K562 (cell line): ENCODE data around the gene SLC4A5. TPM values are rescaled to one million over a fixed set of nuclear protein-coding genes. Genes with fewer than 3 reads are reported as not detected.

Experiments used
- ATAC-seq: fragments of 200-7000 bp; cut with Tn5 transposase; 3 replicates; pipeline ENCODE4 v1.9.1; 2020; ENCODE audit warnings: moderate library complexity
- BruUV-seq: library from RNA; stranded (reverse); fragments of 400-500 nt; replicated peaks from 2 replicates; lab custom pipeline; 2021; lab: Mats Ljungman, UMichigan
- CTCF ChIA-PET: fragments of 300-600 bp; formaldehyde crosslinking; extraction: SDS; loops from one replicate; lab custom pipeline; 2021; ENCODE audit warnings: low intra/inter-chr PET ratio; lab: Yijun Ruan, JAX
- POLR2A ChIA-PET: fragments of 300-600, 350-650 bp; sonication (Branson Sonifier 250); formaldehyde crosslinking; extraction: SDS; loops from one replicate; lab custom pipeline; 2021; ENCODE audit warnings: antibody characterized with exemption, inconsistent platforms; lab: Yijun Ruan, JAX
- DNase-seq, 4 experiments: peaks; one replicate each; pipeline versions ENCODE4 v3.0.0 to v3.0.0-alpha.2; 2011 to 2018; ENCODE audit warnings: low spot score in 3 of 4, mixed read lengths in 3 of 4; ENCODE audit errors: extremely low read depth in 1 of 4
- FAIRE-seq: peaks from 2 replicates; lab custom pipeline; 2011; peaks lifted over from hg19 to GRCh38; lab: Jason Lieb, UNC
- H2AFZ ChIP-seq: 2 replicates; pipeline ENCODE4 v1.6.0; 2011; ENCODE audit warnings: low read depth, low read length, control low read depth, inconsistent platforms
- H3K27ac ChIP-seq: fragments of 200-600 bp; 3 replicates; pipeline ENCODE4 v1.8.0; 2011; ENCODE audit warnings: low read depth, mild to moderate bottlenecking, control low read depth, inconsistent platforms, low read length, moderate library complexity, mixed read lengths; ENCODE audit errors: extremely low read depth
- H3K27me3 ChIP-seq, 2 experiments: fragments of 300-600 bp in 1 of 2; 2 replicates in 1 of 2; 3 replicates in 1 of 2; pipeline versions ENCODE4 v1.6.0 to v1.8.0; 2011; ENCODE audit warnings: inconsistent platforms in 2 of 2, low read length in 2 of 2, mild to moderate bottlenecking in 1 of 2, mixed read lengths in 1 of 2, moderate library complexity in 1 of 2; ENCODE audit not compliant: control insufficient read depth in 2 of 2, insufficient read depth in 2 of 2
- H3K36me3 ChIP-seq: fragments of 300-600 bp; 3 replicates; pipeline ENCODE4 v1.8.0; 2011; ENCODE audit warnings: mild to moderate bottlenecking, low read length, inconsistent platforms; ENCODE audit not compliant: control insufficient read depth, insufficient read depth
- H3K4me1 ChIP-seq, 2 experiments: fragments of 200-600 bp in 1 of 2; replicated peaks in 1 of 2; 2 replicates in 1 of 2; 3 replicates in 1 of 2; pipeline versions ENCODE4 v1.5.1 to v1.8.0; 2011; ENCODE audit warnings: inconsistent platforms in 2 of 2, low read length in 2 of 2, mild to moderate bottlenecking in 1 of 2, mixed read lengths in 1 of 2, moderate library complexity in 1 of 2; ENCODE audit not compliant: control insufficient read depth in 2 of 2, insufficient read depth in 2 of 2
- H3K4me2 ChIP-seq: 2 replicates; pipeline ENCODE4 v1.6.1; 2011; ENCODE audit warnings: low read length, control low read depth, inconsistent platforms, mixed read lengths; ENCODE audit not compliant: insufficient read depth
- H3K4me3 ChIP-seq: fragments of 200-600 bp; sonication (generic), shearing (Covaris generic); 2 replicates; pipeline ENCODE4 v1.5.1; 2016; ENCODE audit warnings: control low read depth, inconsistent platforms
- H3K79me2 ChIP-seq: fragments of 200-600 bp; 3 replicates; pipeline ENCODE4 v1.8.0; 2011; ENCODE audit warnings: low read length, inconsistent platforms; ENCODE audit not compliant: control insufficient read depth, insufficient read depth
- H3K9ac ChIP-seq, 2 experiments: 2 replicates each; pipeline versions ENCODE4 v1.6.0 to v1.6.1; 2011; ENCODE audit warnings: low read depth in 2 of 2, low read length in 2 of 2, control low read depth in 1 of 2, inconsistent platforms in 1 of 2, mild to moderate bottlenecking in 1 of 2, mixed read lengths in 1 of 2; ENCODE audit not compliant: insufficient read depth in 1 of 2
- H3K9me1 ChIP-seq: one replicate; pipeline ENCODE4 v1.6.0; 2011; ENCODE audit warnings: inconsistent platforms, mild to moderate bottlenecking, low read length, moderate library complexity; ENCODE audit not compliant: control insufficient read depth, insufficient read depth
- H3K9me3 ChIP-seq: replicated peaks from 2 replicates; pipeline ENCODE4 v1.5.1; 2011; ENCODE audit warnings: low read depth, low read length, inconsistent platforms; ENCODE audit not compliant: control insufficient read depth, insufficient read depth
- H4K20me1 ChIP-seq: replicated peaks from 2 replicates; pipeline ENCODE4 v1.6.1; 2011; ENCODE audit warnings: low read length, inconsistent platforms, mixed read lengths; ENCODE audit not compliant: control insufficient read depth, insufficient read depth
- C11orf30 ChIP-seq: fragments of 450-650 bp; IDR thresholded peaks from 2 replicates; pipeline ENCODE4 v1.6.1; 2016; ENCODE audit warnings: low read depth, mild to moderate bottlenecking
- CBX1 ChIP-seq: sonication (generic); IDR thresholded peaks from 2 replicates; pipeline ENCODE4 v1.6.1; 2016; ENCODE audit warnings: antibody characterized with exemption, low read depth, mild to moderate bottlenecking
- CEBPZ ChIP-seq: fragments of 150-350 bp; IDR thresholded peaks from 2 replicates; pipeline ENCODE4 v1.6.1; 2014; ENCODE audit warnings: low read depth, mild to moderate bottlenecking, low read length, borderline replicate concordance
- HMG20B ChIP-seq: fragments of 250-450 bp; sonication (Bioruptor Pico); IDR thresholded peaks from 2 replicates; pipeline ENCODE4 v1.5.0; 2021; ENCODE audit warnings: mild to moderate bottlenecking
- HMGN3 ChIP-seq: IDR thresholded peaks from 2 replicates; pipeline ENCODE4 v1.6.1; 2011; ENCODE audit warnings: borderline replicate concordance, low read depth, mild to moderate bottlenecking, mixed read lengths, low read length; ENCODE audit not compliant: insufficient read length; ENCODE audit errors: extremely low read depth
- JUND ChIP-seq, 2 experiments: IDR thresholded peaks; 2 replicates in 1 of 2; 3 replicates in 1 of 2; pipeline ENCODE4 v1.6.1; 2011; ENCODE audit warnings: borderline replicate concordance in 2 of 2, low read depth in 2 of 2, low read length in 2 of 2, improper control_type of control experiment in 1 of 2, missing biosample characterization in 1 of 2, missing genetic modification characterization in 1 of 2, missing genetic modification reagents in 1 of 2
- RAD51 ChIP-seq: fragments of 450-650 bp; IDR thresholded peaks from 2 replicates; pipeline ENCODE4 v1.7.1; 2016; ENCODE audit warnings: low read depth, mild to moderate bottlenecking, borderline replicate concordance
- SRSF7 ChIP-seq: fragments of 200-400 bp; formaldehyde crosslinking; optimal IDR thresholded peaks from 2 replicates; pipeline ENCODE3; 2017; ENCODE audit warnings: mild to moderate bottlenecking, low read depth, low read length
- SUPT5H ChIP-seq: fragments of 450-650 bp; IDR thresholded peaks from 2 replicates; pipeline ENCODE4 v1.6.1; 2016
- U2AF2 ChIP-seq: fragments of 200-400 bp; formaldehyde crosslinking; optimal IDR thresholded peaks from 2 replicates; pipeline ENCODE3; 2017; ENCODE audit warnings: low read depth, mild to moderate bottlenecking, low read length
- ZEB2 ChIP-seq: fragments of 450-650 bp; IDR thresholded peaks from 2 replicates; pipeline ENCODE4 v1.6.1; 2016
- ZNF224 ChIP-seq: sonication (generic); formaldehyde crosslinking; IDR thresholded peaks from 2 replicates; pipeline ENCODE4 v1.8.0; 2022; ENCODE audit warnings: mild to moderate bottlenecking, missing genetic modification reagents
- WGBS: fragments of 100-300 bp; shearing (Covaris generic); methylation state at CpG from one replicate; pipeline ENCODE4 v1.1.6; 2016; ENCODE audit warnings: low coverage, mixed read lengths; ENCODE audit not compliant: insufficient coverage; ENCODE audit errors: missing lambda C conversion rate; 5-methylcytosine and 5-hydroxymethylcytosine counted together
- in situ Hi-C: fragments of 300-500 bp; cut with MboI; formaldehyde crosslinking; loops from 4 replicates; pipeline ENCODE4 v1.15.0; 2018; ENCODE audit warnings: inconsistent platforms, mixed read lengths
- intact Hi-C: fragments of 100-400 bp; cut with micrococcal nuclease; formaldehyde crosslinking; loops from 2 replicates; pipeline ENCODE4 v1.14.2; 2022
- polyA plus RNA-seq, 8 experiments: library from polyadenylated mRNA; depleted of rRNA in 4 of 8; stranded (reverse) in 5 of 8; unstranded in 3 of 8; fragments of >200 nt; fragmentation: Nextera tagmentation in 2 of 8; fragmentation: Illumina TruSeq in 1 of 8; extraction: Ambion mirVana in 2 of 8; extraction: Trizol in 1 of 8; gene quantifications; 2 replicates each; pipeline versions ENCODE4 v1.2.1 to v1.2.3, GENCODE V29; 2011 to 2014; ENCODE audit warnings: inconsistent platforms in 1 of 8, missing spikeins in 1 of 8
- total RNA-seq, 7 experiments: library from RNA; depleted of rRNA in 6 of 7; stranded (reverse); fragments of >200 nt in 6 of 7; fragmentation: Illumina TruSeq in 2 of 7; extraction: Trizol in 2 of 7; gene quantifications; 2 replicates each; pipeline versions ENCODE4 v1.2.1 to v1.2.3, GENCODE V29; 2011 to 2021; ENCODE audit warnings: low replicate concordance in 1 of 7
- TF ChIP-seq, protein P1 (sequence below): fragments of 450-650 bp; IDR thresholded peaks from 2 replicates; pipeline ENCODE4 v1.6.1; 2016
- TF ChIP-seq, protein P2 (sequence below): fragments of 450-650 bp; formaldehyde crosslinking; IDR thresholded peaks from 2 replicates; pipeline ENCODE4 v1.4.0; 2020; ENCODE audit warnings: mild to moderate bottlenecking

The SLC4A5 gene
- total and polyA plus RNA-seq, 9 of the 15 experiments (the other 6 are each of a cell fraction or from before 2014, with no cell fraction given) = 0.03 to 0.77 (median 0.14) TPM; not detected in 1

- no peak overlapping the region for H2AFZ ChIP-seq
- FAIRE-seq (no peak), DNase-seq (no peak), ATAC-seq (no peak)
- in situ Hi-C loops = no loop called here
- H3K27me3 ChIP-seq = no peaks in the 10 kb centered on the region
- no peaks in the 10 kb centered on the region for H3K9me3 ChIP-seq
- peaks cover 29% of the 10 kb centered on the region for H3K79me2 ChIP-seq
- no peak overlapping the region for H3K4me3 ChIP-seq
- no peak overlapping the region for H3K4me2 ChIP-seq
- H3K27ac ChIP-seq = no peak overlapping the region
- H4K20me1 ChIP-seq = 0 out of 2 replicates have a peak, but pooled peaks cover 3% of the 10 kb centered on the region
- no peak overlapping the region for H3K9ac ChIP-seq
- H3K4me1 ChIP-seq = peaks cover 2 to 26% of the 10 kb centered on the region in 2 experiments; a peak in 3 of 5 replicates
- WGBS = 100% methylated on average over 1 of the region's 1 CpG
- TF ChIP-seq ZEB2 = no peak
- TF ChIP-seq RAD51 = no peak
- no peak for TF ChIP-seq SUPT5H
- TF ChIP-seq CBX1 = no peak
- no peak for TF ChIP-seq SRSF7
- no peak for TF ChIP-seq JUND (IDR thresholded peaks at IDR 0.05; ENCODE audit: borderline replicate concordance, low read depth, low read length)
- TF ChIP-seq JUND (tag; IDR thresholded peaks at IDR 0.05; ENCODE audit: borderline replicate concordance, low read depth, low read length) = no peak
- TF ChIP-seq, protein P1, sequence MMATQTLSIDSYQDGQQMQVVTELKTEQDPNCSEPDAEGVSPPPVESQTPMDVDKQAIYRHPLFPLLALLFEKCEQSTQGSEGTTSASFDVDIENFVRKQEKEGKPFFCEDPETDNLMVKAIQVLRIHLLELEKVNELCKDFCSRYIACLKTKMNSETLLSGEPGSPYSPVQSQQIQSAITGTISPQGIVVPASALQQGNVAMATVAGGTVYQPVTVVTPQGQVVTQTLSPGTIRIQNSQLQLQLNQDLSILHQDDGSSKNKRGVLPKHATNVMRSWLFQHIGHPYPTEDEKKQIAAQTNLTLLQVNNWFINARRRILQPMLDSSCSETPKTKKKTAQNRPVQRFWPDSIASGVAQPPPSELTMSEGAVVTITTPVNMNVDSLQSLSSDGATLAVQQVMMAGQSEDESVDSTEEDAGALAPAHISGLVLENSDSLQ = no peak
- no peak for TF ChIP-seq CEBPZ
- TF ChIP-seq C11orf30 = no peak
- TF ChIP-seq HMG20B = no peak
- TF ChIP-seq, protein P2, sequence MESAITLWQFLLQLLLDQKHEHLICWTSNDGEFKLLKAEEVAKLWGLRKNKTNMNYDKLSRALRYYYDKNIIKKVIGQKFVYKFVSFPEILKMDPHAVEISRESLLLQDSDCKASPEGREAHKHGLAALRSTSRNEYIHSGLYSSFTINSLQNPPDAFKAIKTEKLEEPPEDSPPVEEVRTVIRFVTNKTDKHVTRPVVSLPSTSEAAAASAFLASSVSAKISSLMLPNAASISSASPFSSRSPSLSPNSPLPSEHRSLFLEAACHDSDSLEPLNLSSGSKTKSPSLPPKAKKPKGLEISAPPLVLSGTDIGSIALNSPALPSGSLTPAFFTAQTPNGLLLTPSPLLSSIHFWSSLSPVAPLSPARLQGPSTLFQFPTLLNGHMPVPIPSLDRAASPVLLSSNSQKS = no peak
- no peak for TF ChIP-seq HMGN3
- no peak for TF ChIP-seq ZNF224 (CRISPR knock-in tag)
- TF ChIP-seq U2AF2 = no peak
- TF ChIP-seq, all 486 proteins: peak for 0
- Histone ChIP-seq H3K36me3 (peaks cover 12% of the 10 kb centered on the region; the same call in 2 of the 3 replicates), H3K9me1 (no peaks in the 10 kb centered on the region)
- CTCF ChIA-PET = no interaction called here
- POLR2A ChIA-PET = interaction anchor here (0.7 to 1.1 kb wide), 2 partner anchors 12 to 167 kb away, joined by 3 read pairs; no protein-coding TSS in a partner anchor
- intact Hi-C loops = no loop called here
- no TSS peak for BruUV-seq
Observed at GRCh38 chr2:74387346-74387745, 44.1 kb upstream of the SLC4A5 start.
